SKM-1 (cell line): Measurements from ENCODE around the gene MAT1A.
A peak's percentile ranks its signal among the peaks of the same experiment; 100 is the strongest.
"Not testable (repeated sequence)": the region's sequence is repeated elsewhere in the genome, so short reads cannot be mapped to it uniquely, and the experiment has no call there.

Experiments
- DNase-seq: peaks from one replicate; lab custom pipeline; 2025; ENCODE audit not compliant: unreplicated experiment; lab: John Stamatoyannopoulos, UW

MAT1A gene

GRCh38 chr10:80265740-80266512 lies 23.5 kb downstream of the MAT1A start:
- DNase-seq, result no peak

GRCh38 chr10:80264081-80265056 lies 25.1 kb downstream of the MAT1A start:
- DNase-seq, result no peak

GRCh38 chr10:80261316-80262030 lies 28.0 kb downstream of the MAT1A start:
- DNase-seq, result no peak

- no peak for DNase-seq
Measured at GRCh38 chr10:80260295-80261243, 28.9 kb downstream of the MAT1A start.

- DNase-seq, result no peak
Measured at GRCh38 chr10:80259405-80259871, 30.0 kb downstream of the MAT1A start.

- DNase-seq, result not testable (repeated sequence)
Measured at GRCh38 chr10:80256798-80257197, 32.7 kb downstream of the MAT1A start.

- DNase-seq, result not testable (repeated sequence)
Measured at GRCh38 chr10:80254726-80255125, 34.7 kb downstream of the MAT1A start.

- DNase-seq, result not testable (repeated sequence)
Measured at GRCh38 chr10:80253963-80254271, 35.5 kb downstream of the MAT1A start.

GRCh38 chr10:80253266-80253962 lies 36.0 kb downstream of the MAT1A start:
- DNase-seq, result peak; percentile 89

- DNase-seq, result no peak
Measured at GRCh38 chr10:80252296-80252887, 37.1 kb downstream of the MAT1A start.

GRCh38 chr10:80251703-80252280 lies 37.7 kb downstream of the MAT1A start:
- not testable (repeated sequence) for DNase-seq

GRCh38 chr10:80250399-80250798 lies 39.1 kb downstream of the MAT1A start:
- DNase-seq, result not testable (repeated sequence)

GRCh38 chr10:80249906-80250305 lies 39.6 kb downstream of the MAT1A start:
- not testable (repeated sequence) for DNase-seq

- not testable (repeated sequence) for DNase-seq
Measured at GRCh38 chr10:80247611-80248010, 41.8 kb downstream of the MAT1A start.

- not testable (repeated sequence) for DNase-seq
Measured at GRCh38 chr10:80244371-80244770, 45.1 kb downstream of the MAT1A start.

- DNase-seq, result not testable (repeated sequence)
Measured at GRCh38 chr10:80242341-80242740, 47.1 kb downstream of the MAT1A start.

- not testable (repeated sequence) for DNase-seq
Measured at GRCh38 chr10:80236457-80236856, 53.0 kb downstream of the MAT1A start.

- DNase-seq, result not testable (repeated sequence)
Measured at GRCh38 chr10:80234331-80235235, 54.9 kb downstream of the MAT1A start.
